Activated effector memory CD4-positive, alpha-beta T cell treated with Interleukin-2 at 50 U/mL for 16 hours (primary cell): ENCODE data around the gene LCN12.

Source experiments
- DNase-seq: peaks from one replicate; pipeline ENCODE4 v3.0.0-alpha.2; 2020

Gene LCN12, protein sequence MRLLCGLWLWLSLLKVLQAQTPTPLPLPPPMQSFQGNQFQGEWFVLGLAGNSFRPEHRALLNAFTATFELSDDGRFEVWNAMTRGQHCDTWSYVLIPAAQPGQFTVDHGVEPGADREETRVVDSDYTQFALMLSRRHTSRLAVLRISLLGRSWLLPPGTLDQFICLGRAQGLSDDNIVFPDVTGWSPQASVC

DNA sequence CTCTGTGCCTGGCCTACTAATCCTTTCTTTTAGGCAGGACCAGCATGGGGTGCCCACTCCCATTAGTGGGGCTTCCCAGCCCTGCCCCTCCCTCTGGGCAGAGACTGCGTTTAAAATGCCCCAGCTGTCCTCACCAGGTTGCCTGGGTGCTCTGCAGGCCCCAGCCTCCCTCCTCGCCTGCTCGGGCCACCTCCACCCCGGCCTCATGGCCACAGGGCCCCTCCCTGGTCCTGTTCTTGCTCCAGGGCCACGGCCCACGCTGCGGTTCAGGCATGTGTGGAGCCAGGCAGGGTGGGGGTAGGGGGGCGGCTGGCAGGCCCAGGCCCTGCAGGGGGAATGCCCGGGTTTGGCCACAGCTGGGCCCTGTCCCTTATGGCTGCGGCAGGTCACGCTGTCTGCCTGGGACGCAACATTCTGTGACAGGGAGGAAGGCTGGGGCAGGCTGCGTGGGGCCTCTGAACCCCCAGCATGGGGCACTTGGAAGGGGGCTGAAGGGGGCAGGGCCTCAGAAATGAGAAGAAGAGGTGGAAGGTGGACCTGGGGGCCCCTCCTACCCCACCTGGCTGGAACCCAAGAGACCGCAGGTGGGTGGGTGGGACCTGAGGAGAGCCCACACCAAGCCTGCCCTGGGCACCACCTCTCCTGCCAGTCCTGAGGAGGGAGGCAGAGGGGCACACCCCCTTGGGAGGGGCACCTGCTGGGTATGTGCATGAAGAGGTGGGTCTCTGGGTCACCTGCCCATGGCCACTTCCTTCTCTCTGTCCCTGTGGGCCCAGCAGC lies at the start of gene LCN12:
Gene LCN12, plus strand, starts transcription at position 733 of the 780 bp plus-strand sequence. CDS start 55 bp downstream, outside the sequence.
- no peak for DNase-seq

DNA sequence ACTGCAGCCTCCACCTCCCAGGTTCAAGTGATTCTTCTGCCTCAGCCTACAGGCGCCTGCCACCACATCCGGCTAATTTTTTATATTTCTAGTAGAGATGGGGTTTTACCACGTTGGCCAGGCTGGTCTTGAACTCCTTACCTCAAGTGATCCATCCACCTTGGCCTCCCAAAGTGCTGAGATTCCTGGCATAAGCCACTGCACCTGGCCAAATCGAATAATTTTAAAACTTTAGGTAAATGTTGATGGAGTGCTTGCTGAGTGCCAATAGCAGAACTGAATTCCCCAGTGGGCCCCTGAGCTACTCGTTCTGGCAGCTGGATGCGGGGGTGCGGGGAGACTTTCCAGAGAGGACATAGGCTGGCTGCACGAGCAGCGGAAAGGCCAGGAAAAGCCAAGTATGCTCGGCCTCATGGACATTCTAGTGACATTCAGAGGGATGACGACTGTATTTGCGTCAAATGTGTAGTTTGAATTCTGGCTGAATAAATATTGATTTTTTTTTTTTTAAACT lies 49.0 kb upstream of the LCN12 start:
- DNase-seq: no peak

DNA sequence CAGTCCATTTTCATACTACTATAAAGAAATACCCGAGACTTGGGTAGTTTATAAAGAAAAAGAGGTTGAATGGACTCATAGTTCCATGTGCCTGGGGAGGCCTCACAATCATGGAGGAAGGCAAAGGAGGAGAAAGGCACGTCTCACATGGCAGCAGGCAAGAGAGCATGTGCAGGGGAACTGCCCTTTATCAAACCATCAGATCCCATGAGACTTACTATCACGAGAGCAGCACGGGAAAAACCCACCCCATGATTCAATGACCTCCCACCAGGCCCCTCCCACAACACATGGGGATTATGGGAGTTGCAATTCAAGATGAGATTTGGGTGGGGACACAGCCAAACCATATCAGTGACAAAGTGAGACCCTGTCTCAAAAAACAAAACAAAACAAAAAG lies 45.8 kb upstream of the LCN12 start:
- DNase-seq: no peak

DNA sequence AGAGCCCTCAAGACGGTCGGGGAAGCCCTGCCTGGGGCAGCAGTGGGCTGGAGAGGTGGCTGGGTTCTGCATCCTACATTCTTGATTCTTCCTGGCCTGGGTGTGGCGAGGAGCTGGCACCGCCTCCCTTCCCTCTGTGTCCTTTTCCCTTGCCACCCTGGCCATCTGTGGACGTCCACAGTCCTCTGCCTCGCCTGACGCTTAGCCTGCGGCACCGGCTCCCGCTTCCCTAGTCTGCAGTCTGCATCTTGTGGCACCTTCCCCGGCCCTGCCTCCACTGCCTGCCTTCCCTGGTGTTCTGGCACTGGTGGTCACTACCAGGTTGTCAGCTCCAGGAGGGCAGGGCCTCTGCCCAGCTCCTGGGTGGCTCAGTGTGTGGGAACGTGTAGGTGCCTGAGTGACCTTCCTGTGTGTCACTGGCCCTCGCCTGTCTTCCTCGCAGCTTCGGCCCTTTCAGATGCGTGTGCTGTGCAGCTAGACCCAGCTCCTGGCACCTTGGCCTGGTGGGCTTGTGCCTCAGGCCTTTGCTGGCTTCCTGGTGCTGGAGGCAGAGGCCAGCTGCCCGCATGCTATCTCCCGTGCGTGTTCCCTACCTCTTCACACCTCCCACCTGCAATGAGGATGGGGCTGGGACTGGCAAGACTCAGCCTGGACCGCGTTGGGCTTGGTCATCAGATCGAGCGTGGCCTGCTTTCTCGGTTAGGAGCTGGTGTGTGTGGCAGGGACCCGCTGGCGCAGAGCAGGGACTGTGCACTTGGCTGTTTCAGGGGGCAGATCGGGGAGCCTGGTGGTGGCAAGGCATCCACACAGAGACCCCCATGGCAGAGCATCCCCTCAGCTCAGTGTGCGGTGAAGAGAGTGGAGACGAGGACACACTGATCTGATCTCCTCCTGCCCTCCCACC lies 44.8 kb upstream of the LCN12 start:
- DNase-seq: no peak

DNA sequence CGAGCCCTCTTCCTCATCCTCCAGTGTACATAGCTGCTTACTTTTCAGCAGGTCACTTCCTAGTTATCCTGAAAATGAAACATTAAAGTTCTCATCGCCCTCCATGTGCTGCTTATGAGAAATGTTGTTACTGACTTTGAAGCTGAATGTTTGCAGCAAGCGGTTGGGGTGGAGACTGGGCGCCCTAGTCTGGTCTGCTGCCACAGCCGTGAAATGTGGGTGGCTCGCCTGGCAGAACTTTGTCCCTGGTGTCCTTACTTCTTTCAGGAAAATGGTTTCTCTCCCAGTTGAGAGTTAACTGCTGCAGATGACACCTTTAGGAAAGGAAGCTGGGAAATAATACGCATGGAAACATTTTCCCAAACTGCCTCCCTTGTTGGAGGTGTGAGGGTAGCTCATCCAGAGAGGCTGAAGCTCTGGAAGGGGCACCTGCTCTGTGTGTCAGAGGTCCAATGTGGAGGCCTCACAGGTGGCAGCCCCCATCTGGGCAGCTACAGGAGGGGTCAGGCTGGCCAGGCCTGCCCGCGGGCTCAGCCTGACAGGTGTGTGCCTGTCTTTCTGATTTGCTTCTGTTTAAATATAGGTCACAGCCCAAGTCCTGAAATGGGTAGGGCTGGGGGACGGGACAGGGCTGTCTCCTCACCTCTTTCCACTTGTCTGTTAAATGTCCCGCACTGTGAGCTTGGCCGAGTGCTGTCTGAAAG lies 41.7 kb upstream of the LCN12 start:
- DNase-seq: no peak

DNA sequence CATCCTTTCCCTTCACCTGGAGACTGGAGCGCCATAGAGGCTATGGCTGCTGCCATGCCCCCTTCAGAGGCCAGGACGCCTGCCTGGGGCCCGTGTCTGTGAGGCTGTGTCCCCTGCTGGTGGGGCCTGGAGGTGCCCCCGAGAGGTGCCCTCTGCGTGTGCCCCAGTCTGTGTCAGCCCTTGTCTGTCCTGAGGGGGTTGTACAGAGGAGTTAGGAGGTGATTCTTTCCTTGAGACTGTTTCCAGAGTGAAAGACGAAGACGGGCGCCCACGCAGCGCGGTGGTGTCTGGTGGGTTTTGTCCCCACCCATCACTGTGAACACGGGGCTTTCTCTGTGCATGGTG lies 41.2 kb upstream of the LCN12 start:
- no peak for DNase-seq

DNA sequence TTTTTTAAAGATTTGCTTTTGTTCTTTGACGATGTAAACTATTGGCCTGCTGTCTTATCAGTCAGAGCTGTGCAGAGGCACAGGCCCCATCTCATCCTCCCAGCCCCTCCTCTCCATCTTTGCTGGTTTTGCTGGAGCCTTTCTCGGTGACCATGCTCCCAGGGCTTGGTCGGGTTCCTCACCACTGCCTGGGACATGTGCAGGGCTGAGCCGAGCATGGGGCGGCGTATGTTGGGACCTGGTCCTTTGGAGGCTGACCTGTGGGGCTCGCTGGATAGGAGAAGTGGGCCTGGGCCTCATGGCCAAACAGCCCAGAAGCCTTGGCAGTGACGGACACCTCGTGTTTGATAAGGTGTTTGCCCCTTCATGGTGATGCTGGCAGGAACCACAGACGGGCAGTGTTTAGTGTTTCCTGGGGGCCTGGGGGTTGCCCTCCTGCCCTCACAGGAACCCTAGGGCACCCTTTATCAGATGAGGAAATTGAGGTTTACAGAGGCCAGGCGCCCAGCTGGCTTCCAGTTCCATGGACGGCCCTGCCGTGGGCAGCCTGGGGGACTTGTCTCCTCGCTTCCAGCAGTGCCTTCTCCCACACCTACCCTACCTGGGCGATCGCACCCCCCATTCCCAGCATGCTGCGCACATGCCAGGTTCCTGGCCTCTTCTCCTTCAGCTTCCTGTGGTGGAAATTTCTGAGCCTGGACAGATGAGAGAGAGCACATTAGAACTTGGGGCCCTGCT lies 38.2 kb upstream of the LCN12 start:
- no peak for DNase-seq

DNA sequence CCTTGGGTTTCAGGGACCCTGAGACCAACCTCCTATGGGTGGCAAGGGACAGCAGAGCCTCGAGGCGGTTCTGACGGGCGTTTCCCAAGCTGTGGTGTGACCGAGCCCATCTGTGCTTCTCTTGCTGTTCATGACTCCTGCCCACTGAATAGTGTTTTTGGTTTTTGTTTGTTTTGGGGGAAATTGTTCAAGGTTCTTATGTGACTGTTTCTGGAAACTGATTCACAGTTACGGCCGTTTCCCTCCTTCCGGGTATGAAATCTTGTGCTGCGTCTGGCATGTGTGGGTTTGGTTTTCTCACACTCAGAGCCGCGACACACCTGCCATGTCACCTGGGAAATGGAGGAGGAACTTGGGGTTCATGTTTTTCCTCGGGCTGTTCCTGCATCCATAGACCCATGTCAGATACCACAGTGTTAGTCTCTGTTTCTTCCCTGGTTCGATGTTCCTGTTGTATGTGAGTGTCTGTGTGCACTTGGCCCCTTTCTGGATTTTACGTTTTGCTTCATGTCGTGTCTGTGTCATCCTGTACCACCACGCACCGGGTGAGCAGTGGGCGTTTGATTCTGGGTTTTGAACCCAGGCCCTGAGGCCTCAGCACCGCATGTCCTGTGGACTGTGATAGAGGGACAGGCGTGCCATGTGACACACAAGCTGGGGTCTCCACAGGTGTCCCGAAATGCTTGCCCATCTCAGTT lies 36.3 kb upstream of the LCN12 start:
- DNase-seq: no peak

DNA sequence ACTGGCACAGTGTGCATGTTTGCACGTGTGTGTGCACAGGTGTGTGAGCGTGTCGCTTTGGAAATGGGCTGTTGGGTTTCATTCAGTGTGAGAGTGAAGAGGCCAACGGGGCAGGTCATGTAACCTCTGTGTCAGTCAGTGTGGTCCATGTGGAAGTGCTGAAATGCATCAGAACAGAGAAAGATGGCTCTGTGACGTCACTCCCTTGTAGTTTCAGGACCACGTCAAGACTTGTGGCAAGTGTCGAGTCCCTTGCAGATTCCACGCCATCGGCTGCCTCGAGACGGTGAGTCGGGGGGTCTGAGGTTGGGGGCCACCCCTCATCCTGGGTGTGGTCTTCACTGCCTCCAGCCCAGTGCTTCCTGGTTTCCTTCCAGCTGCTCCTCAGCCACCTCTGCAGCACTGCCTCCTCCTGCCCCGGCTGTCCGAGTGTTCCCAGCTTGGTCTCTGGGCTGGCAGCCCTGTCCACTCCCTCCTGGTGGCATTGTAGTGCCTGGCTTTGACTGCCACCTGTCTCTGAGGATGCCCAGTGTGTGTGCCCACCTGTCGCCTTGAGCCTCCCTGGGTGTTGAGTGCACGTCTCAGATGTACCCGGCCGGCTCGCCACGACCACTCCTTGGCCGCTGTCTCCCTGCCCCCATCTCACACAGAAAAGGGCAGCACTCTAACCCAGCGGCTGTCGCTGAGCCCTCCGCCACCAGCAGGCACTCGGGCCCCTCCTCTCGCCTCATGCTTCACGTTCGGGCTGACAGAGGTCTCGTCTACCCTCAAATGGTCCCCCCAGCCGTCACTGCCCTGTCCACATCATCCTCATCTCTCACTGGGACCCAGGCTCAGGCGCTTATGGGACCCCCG lies 35.5 kb upstream of the LCN12 start:
- no peak for DNase-seq

DNA sequence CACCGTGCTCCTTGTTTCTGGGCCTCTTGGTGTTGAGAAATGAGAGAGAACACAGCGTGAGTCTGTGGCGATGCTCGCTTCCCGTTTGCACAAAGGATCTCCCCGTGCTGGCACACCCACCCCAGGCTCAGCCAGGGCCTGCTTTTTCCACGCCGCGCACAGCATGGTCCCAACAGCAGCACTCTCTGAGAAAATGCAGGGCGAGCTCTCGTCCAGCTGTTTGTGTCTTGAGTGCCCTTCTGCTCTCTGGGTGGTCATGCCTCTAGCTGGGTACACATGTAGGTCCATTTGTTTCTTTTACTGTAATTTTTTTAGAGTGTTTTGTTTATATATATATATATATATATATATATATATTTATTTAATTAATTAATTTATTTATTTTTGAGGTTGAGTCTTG lies 34.2 kb upstream of the LCN12 start:
- no peak for DNase-seq

DNA sequence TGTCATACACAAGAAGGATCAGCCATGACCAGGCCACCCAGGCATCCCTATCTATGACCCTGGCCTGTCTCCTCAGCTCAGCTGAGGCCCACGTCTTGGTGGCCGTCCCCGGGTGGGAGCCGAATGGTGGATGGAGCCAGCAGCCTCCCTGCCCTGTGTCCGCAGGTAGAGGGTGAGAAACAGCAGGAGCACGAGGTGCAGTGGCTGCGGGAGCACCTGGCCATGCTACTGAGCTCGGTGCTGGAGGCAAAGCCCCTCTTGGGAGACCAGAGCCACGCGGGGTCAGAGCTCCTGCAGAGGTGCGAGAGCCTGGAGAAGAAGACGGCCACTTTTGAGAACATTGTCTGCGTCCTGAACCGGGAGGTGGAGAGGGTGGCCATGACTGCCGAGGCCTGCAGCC lies 32.0 kb upstream of the LCN12 start:
- no peak for DNase-seq

DNA sequence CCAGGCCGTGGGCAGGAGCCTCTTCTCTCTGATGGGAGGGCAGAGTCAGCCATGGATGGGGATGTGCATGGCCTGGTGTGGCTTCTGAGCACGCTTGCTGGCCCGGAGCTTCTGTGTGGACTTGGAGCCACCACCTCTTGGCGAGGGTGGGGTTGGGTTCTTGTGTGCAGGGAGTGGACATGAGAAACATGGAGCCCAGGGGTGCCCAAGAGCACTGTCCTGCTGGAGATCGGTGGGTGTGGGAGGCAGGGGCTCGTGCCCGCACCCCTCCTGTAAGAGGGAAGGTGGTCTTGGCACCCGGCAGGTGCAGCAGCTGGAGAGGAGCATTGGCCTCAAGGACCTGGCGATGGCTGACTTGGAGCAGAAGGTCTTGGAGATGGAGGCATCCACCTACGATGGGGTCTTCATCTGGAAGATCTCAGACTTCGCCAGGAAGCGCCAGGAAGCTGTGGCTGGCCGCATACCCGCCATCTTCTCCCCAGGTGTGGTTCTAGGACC lies 31.3 kb upstream of the LCN12 start:
- no peak for DNase-seq

DNA sequence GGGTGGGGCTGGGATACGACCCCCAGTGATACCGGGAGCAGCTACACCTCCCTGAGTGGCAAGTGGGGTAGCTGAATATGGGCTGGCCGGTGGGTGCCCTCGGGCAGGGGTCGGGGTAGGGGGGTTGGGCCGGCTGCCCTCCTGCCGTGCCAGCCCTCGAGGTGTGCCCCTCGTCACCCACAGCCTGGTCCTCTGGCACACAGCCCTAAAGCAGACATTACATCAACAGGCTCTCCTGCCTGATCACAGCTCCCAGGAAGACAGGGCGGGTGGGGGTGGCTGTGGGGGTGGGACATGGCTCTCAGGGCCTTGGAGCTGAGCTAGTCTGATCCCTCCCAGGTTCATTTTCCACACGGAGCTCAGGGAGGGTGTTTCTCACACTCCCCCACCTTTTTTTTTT lies 30.8 kb upstream of the LCN12 start:
- no peak for DNase-seq

DNA sequence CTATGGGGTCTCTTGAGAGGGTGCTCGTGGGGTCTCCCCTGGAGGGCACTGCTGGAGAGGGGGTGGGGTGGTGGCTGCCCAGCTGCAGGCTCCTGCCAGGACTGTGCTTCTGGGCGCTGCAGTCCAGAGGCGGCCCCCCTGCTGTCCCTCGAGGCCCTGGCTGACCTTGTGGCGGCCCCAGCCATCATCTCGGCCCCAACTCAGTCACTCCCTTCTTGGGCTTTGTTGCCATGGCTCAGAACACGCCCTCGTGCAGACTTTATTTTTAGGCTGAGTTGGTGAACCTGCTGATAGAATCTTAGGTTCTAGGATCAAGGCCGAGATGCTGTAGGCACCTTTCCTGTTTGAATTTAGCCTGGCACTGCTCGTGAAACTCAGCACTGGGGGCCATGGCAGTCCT lies 30.4 kb upstream of the LCN12 start:
- no peak for DNase-seq

DNA sequence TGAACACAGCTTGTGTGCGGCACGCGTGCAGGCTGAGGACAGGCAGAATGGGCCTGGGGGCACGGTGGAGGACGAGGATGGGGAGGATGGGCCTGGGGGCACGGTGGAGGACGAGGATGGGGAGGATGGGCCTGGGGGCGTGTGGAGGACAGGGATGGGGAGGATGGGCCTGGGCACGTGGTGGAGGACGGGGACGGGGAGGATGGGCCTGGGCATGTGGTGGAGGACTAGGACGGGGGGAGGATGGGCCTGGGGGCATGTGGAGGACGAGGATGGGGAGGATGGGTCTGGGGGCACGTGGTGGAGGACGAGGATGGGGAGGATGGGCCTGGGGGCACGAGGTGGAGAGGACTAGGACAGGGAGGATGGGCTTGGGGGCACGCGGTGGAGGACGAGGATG lies 29.5 kb upstream of the LCN12 start:
- DNase-seq: no peak

DNA sequence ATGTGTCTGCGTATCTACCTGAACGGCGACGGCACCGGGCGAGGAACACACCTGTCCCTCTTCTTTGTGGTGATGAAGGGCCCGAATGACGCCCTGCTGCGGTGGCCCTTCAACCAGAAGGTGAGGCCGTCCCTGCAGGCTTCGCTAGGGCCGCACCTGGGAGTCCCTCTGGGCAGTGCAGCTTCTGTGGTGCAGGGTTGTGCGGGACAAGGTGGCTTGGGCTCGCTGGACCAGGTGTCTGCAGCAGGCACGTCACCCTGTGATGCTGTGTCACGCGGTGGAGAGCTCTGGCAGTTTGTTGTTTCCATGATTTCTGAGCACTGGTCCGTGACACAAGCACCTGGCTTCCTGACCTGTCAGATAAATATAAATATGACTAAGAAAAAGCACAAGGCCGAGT lies 28.2 kb upstream of the LCN12 start:
- no peak for DNase-seq

DNA sequence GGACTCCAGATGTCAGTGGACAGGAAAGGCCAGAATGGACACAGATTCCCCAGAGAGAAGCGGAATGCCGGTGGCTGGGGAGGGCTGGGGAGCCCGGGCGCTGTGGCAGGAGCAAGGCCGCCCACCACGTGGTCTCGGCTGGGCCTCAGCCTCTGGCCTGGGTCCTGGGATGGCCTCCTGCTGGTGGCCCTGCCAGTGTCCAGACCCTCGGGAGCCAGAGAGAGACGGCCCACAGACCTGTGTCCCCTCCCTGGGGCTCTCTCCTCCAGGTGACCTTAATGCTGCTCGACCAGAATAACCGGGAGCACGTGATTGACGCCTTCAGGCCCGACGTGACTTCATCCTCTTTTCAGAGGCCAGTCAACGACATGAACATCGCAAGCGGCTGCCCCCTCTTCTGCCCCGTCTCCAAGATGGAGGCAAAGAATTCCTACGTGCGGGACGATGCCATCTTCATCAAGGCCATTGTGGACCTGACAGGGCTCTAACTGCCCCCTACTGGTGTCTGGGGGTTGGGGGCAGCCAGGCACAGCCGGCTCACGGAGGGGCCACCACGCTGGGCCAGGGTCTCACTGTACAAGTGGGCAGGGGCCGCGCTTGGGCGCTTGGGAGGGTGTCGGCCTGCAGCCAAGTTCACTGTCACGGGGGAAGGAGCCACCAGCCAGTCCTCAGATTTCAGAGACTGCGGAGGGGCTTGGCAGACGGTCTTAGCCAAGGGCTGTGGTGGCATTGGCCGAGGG lies 26.5 kb upstream of the LCN12 start:
- no peak for DNase-seq

DNA sequence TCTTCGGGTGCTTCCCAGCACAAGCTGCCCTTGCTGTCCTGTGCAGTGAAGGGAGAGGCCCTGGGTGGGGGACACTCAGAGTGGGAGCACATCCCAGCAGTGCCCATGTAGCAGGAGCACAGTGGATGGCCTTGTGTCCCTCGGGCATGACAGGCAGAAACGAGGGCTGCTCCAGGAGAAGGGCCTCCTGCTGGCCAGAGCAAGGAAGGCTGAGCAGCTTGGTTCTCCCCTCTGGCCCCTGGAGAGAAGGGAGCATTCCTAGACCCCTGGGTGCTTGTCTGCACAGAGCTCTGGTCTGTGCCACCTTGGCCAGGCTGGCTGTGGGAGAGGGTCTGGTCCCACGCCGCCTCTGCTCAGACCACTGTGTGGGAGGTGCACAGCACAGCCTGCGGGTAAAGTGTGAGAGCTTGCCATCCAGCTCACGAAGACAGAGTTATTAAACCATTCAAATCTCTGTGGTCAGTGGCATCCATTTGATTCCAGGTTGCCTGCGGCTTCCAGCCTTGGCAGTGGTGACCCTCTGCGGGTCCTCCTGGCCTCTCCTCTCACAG lies 25.8 kb upstream of the LCN12 start:
- DNase-seq: no peak

DNA sequence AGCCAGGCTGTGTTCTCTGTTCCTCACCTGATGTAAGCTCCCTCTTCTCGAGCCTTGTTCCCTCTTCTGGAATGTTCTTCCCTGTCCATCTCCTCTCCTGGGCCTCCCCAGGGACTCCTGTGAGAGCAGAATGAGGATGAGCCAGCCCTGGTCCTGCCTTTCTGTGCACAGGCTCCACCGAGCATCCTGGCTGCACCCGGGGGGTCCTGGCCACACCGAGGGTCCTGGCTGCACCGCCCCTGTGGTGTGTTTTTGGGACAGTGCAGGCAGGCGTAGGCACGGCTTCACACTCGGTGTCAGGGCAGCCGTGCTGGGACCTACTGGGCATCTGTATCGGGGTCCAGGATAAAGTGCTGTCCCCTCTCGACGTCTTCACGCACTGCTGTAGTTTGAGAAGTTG lies 25.3 kb upstream of the LCN12 start:
- DNase-seq: no peak
